Thoracic aorta (tissue), 2 donors: ENCODE data around the gene PRKCB. TPM values are rescaled to one million over a fixed set of nuclear protein-coding genes. Genes with fewer than 3 reads are reported as not detected.

Experiments used
- ATAC-seq: fragments of 150-250 bp; one replicate; pipeline ENCODE4 v1.8.0; 2017; ENCODE audit warnings: low read depth; ENCODE audit not compliant: insufficient number of reproducible peaks, low FRiP score
- DNase-seq: peaks from one replicate; pipeline ENCODE4 v3.0.0-alpha.2; 2020; ENCODE audit warnings: low spot score
- H3K27ac ChIP-seq, 2 donors: fragments of 200-600 bp; sonication (generic); 1 replicate in 1 of 2; 2 replicates in 1 of 2; pipeline ENCODE4 v1.5.1; 2016; ENCODE audit warnings: mild to moderate bottlenecking in 2 of 2, moderate library complexity in 2 of 2
- H3K27me3 ChIP-seq: fragments of 200-600 bp; sonication (generic); replicated peaks from 2 replicates; pipeline ENCODE4 v1.6.0; 2016; ENCODE audit warnings: mild to moderate bottlenecking; ENCODE audit not compliant: insufficient read depth
- H3K36me3 ChIP-seq: fragments of 200-600 bp; sonication (generic); one replicate; pipeline ENCODE4 v1.5.1; 2016
- H3K4me1 ChIP-seq, 2 donors: fragments of 200-600 bp; sonication (generic); 1 replicate in 1 of 2; 2 replicates in 1 of 2; pipeline versions ENCODE4 v1.5.1 to v1.6.0; 2016; ENCODE audit warnings: low read depth in 2 of 2, mild to moderate bottlenecking in 1 of 2; ENCODE audit not compliant: control insufficient read depth in 1 of 2
- H3K4me3 ChIP-seq: fragments of 200-600 bp; sonication (generic); 2 replicates; pipeline ENCODE4 v1.5.1; 2016; ENCODE audit warnings: mild to moderate bottlenecking
- H3K9me3 ChIP-seq: fragments of 200-600 bp; sonication (generic); 2 replicates; pipeline ENCODE4 v1.5.1; 2016
- total RNA-seq, 2 donors: library from RNA; depleted of rRNA; stranded (reverse); fragments of >200 nt; gene quantifications; one replicate each; pipeline versions ENCODE4 v1.1.0 to v1.2.3, GENCODE V29; 2016
- TF ChIP-seq, protein P1 (sequence below): fragments of 200-600 bp; sonication (generic); IDR thresholded peaks from one replicate; pipeline ENCODE4 v1.5.1; 2019; ENCODE audit warnings: antibody characterized with exemption

Gene PRKCB
- total RNA-seq, 2 donors from 2014 or later, result 3.4 to 7.5 TPM

DNA sequence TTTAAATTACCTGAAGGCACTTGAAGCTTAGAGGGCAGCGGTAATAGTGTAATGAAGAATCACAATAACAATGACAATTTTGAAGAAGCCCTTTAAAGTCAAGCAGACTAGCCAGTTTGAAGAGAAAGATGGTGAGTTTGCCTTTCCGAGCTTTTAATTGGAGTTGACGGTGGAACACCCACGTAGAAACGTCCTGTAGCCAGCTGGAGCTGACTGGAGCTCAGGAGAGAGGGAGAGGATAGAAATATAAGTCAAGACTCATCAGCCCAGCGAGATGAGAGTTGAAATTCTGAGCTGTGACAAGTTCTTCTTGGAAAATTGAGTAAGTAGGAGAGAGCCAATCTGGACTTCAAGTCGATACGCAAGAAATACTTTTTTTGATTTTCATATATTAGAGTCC lies 328.6 kb downstream of the PRKCB start:
- Histone ChIP-seq H3K27ac (no peak overlapping the region), H3K27me3 (no peaks in the 10 kb centered on the region), H3K36me3 (no peaks in the 10 kb centered on the region), H3K4me3 (no peak overlapping the region), H3K9me3 (no peaks in the 10 kb centered on the region), H3K4me1 (no peaks in the 10 kb centered on the region)
- DNase-seq (no peak), ATAC-seq (no peak)
- TF ChIP-seq, protein P1, sequence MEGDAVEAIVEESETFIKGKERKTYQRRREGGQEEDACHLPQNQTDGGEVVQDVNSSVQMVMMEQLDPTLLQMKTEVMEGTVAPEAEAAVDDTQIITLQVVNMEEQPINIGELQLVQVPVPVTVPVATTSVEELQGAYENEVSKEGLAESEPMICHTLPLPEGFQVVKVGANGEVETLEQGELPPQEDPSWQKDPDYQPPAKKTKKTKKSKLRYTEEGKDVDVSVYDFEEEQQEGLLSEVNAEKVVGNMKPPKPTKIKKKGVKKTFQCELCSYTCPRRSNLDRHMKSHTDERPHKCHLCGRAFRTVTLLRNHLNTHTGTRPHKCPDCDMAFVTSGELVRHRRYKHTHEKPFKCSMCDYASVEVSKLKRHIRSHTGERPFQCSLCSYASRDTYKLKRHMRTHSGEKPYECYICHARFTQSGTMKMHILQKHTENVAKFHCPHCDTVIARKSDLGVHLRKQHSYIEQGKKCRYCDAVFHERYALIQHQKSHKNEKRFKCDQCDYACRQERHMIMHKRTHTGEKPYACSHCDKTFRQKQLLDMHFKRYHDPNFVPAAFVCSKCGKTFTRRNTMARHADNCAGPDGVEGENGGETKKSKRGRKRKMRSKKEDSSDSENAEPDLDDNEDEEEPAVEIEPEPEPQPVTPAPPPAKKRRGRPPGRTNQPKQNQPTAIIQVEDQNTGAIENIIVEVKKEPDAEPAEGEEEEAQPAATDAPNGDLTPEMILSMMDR, result no peak

DNA sequence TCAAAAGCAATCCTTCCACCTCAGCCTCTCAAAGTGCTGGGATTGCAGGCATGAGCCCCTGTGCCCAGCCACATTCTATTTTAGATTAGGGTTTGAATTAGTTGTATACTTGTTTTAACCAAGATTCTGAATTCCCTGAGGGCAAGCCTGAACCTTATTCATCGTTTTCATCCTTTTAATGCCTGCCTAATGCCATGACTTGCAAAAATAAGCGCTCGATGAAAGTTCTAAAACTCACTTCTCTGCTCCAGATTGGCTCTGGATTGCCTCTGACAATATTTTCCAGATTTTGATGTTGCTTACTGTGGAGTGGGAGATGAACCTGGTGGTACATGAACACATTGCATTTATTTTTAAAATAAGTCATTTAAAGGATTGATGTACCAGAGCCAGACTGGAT lies 329.5 kb downstream of the PRKCB start:
- H3K27ac ChIP-seq, result no peak overlapping the region
- no peak for ATAC-seq
- no peaks in the 10 kb centered on the region for H3K27me3 ChIP-seq
- no peak overlapping the region for H3K4me3 ChIP-seq
- H3K4me1 ChIP-seq, result no peaks in the 10 kb centered on the region
- H3K9me3 ChIP-seq, result no peaks in the 10 kb centered on the region
- no peaks in the 10 kb centered on the region for H3K36me3 ChIP-seq
- no peak for DNase-seq
- TF ChIP-seq, protein P1, result no peak

DNA sequence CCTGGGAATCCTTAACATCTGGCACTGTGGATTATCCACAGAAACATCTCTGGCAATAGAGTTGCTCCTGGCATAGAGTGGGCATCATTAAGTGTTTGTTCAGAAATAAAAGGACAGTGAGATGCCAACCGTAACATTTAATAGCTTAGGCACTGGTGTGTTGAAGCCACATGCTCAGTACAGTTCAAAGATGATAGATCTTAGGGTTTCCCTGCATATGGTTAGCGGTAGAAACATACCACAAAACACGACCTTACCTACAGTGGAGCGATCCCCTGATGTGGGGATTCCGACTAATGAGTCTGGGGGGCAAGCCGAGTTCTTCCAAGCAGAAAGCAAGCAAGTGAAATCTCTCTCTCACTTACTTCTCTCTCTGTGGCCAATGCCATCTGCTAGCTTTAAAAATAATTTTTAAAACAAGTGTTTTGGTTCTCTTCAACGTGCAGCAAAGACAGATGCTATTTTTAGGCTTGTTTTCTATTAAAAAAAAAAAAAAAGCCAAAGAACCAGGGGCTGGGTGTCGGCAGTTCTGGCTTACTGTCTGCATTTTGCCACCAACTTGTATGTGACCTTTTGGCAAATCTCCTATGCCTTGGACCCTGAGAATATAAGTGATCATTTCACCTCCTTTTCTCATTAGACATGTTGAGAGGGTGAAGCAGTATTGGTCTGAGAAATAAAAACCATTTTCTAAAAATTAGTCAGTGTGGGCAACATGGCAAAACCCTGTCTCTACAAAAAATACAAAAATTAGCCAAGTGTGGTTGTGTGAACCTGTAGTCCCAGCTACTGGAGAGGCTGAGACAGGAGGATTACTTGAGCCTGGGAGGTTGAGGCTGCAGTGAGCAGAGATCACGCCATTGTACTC lies 331.1 kb downstream of the PRKCB start:
- ATAC-seq (no peak), DNase-seq (no peak)
- Histone ChIP-seq H3K36me3 (no peaks in the 10 kb centered on the region), H3K27me3 (no peaks in the 10 kb centered on the region), H3K4me1 (no peaks in the 10 kb centered on the region), H3K4me3 (no peak overlapping the region), H3K27ac (no peak overlapping the region), H3K9me3 (no peaks in the 10 kb centered on the region)
- TF ChIP-seq, protein P1, result no peak

DNA sequence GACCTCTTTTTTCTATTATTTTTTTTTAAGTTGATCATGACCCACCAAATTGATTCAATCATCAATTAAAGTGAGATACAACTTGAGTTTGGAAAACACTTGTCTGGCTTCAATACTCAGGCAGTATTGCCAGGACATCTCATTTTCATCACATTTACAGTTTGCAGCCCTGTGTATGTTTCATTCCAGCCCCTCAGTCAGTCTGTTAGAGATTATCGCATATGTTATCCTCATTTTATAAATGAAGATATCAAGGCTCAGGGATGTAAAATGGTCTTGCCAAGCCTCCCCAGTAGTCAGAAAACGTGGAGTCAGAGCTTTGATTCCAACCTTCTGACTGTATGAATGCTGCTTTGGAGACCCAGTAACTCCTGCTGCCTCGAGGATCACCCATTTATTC lies 333.1 kb downstream of the PRKCB start:
- DNase-seq (no peak), ATAC-seq (no peak)
- no peaks in the 10 kb centered on the region for H3K36me3 ChIP-seq
- H3K27ac ChIP-seq, result no peak overlapping the region
- H3K4me1 ChIP-seq, result no peaks in the 10 kb centered on the region
- H3K9me3 ChIP-seq, result no peaks in the 10 kb centered on the region
- H3K4me3 ChIP-seq, result no peak overlapping the region
- TF ChIP-seq, protein P1, result no peak
- no peaks in the 10 kb centered on the region for H3K27me3 ChIP-seq

DNA sequence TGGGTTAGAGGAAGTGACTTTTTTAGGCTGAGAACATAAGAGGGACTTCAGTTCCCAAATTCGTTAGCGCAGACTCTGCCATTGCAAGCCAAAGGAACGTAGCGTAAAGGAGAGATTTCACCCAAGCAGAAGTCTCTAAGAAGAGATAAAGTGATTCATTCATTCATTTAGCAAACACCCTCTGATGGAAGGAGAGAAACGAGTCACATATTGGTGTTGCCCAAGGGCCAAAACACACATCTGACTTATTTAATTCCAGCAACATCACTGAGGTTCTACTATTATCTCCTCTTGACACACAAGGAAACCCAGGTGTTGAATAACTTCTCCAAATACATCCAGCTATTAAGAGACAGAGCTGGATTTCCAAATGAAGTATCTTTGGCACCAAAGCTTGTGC lies 334.6 kb downstream of the PRKCB start:
- Histone ChIP-seq H3K4me3 (no peak overlapping the region), H3K27ac (no peak overlapping the region), H3K4me1 (no peaks in the 10 kb centered on the region), H3K9me3 (no peaks in the 10 kb centered on the region), H3K36me3 (no peaks in the 10 kb centered on the region), H3K27me3 (no peaks in the 10 kb centered on the region)
- ATAC-seq (no peak), DNase-seq (no peak)
- TF ChIP-seq, protein P1, result no peak
